Vagina (tissue), 2 donors: Measurements from ENCODE around the gene PRKAG2. TPM values are rescaled to one million over a fixed set of nuclear protein-coding genes. Genes with fewer than 3 reads are reported as not detected.

Source experiments
- DNase-seq, 2 donors: peaks; one replicate each; pipeline ENCODE4 v3.0.0-alpha.2; 2017; ENCODE audit errors: extremely low spot score in 2 of 2
- H3K27ac ChIP-seq: fragments of 200-600 bp; sonication (generic); one replicate; pipeline ENCODE4 v1.5.1; 2019
- H3K27me3 ChIP-seq: fragments of 200-600 bp; sonication (generic); one replicate; pipeline ENCODE4 v1.5.1; 2019
- H3K36me3 ChIP-seq, 2 donors: fragments of 200-600 bp; sonication (generic); one replicate each; pipeline ENCODE4 v1.5.1; 2017 to 2019
- H3K4me1 ChIP-seq: fragments of 200-600 bp; sonication (generic); one replicate; pipeline ENCODE4 v1.5.1; 2019
- H3K4me3 ChIP-seq, 2 donors: fragments of 200-600 bp; sonication (generic); 1 replicate in 1 of 2; 2 replicates in 1 of 2; pipeline ENCODE4 v1.5.1; 2016 to 2019
- H3K9me3 ChIP-seq: fragments of 200-600 bp; sonication (generic); one replicate; pipeline ENCODE4 v1.5.1; 2019
- POLR2A ChIP-seq, 2 donors: fragments of 450-650 bp; IDR thresholded peaks; one replicate each; pipeline ENCODE4 v1.6.1; 2017; ENCODE audit warnings: antibody characterized with exemption in 2 of 2, mild to moderate bottlenecking in 2 of 2, moderate library complexity in 2 of 2
- POLR2AphosphoS5 ChIP-seq, 2 donors: sonication (generic); formaldehyde crosslinking; IDR thresholded peaks; one replicate each; pipeline ENCODE4 v1.9.0; 2017; ENCODE audit warnings: antibody characterized with exemption in 2 of 2, mild to moderate bottlenecking in 2 of 2, low read depth in 1 of 2; ENCODE audit not compliant: insufficient read depth in 1 of 2
- intact Hi-C: fragments of 100-400 bp; cut with DNase I; formaldehyde crosslinking; loops from one replicate; pipeline ENCODE4 v1.15.1; 2023
- total RNA-seq: library from RNA; depleted of rRNA; stranded (reverse); fragments of >200 nt; gene quantifications from one replicate; pipeline ENCODE4 v1.2.3, GENCODE V29; 2016
- TF ChIP-seq, protein P1 (sequence below), 3 experiments: fragments of 450-650 bp in 2 of 3; fragments of 200-600 bp in 1 of 3; sonication (generic) in 1 of 3; IDR thresholded peaks; one replicate each; pipeline ENCODE4 v1.5.1; 2017 to 2019; ENCODE audit warnings: antibody characterized with exemption in 3 of 3, mild to moderate bottlenecking in 2 of 3, moderate library complexity in 2 of 3

The PRKAG2 gene
- total RNA-seq, 1 donor from 2014 or later: 25.0 TPM

DNA sequence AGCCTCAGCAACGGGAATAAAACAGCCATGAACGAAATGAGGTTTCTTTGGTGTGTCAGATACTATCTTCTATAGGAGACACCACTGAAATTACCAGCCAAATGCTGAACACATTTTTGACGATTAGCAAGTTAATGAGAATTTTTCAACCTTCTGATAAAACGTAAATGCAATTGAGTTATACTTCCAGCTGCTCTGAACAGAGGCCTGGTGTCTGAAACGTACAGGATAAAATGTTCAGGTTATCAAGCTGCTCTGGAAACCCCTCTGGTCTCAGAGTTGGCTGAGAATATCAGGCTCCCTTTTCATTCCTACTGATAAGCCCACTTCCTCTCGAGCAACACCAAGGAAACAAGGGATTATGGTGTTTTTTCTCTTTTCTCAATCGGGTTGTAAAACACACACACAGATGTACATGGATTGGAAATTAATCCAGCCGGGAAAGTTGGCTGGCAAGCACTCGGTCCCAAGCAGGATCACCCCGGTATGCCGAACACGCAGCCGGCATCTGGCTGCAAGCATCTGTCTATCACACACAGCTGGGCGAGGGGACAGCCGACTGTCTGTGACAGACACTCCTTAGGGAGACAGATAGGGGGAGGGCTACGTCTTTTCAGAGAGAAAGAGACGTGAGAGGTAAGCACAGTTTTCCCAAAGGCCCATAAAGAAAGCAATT lies 171.8 kb downstream of the PRKAG2 start:
- Histone ChIP-seq H3K27me3 (no peaks in the 10 kb centered on the region), H3K27ac (no peak overlapping the region), H3K9me3 (no peaks in the 10 kb centered on the region), H3K4me1 (peaks cover 18% of the 10 kb centered on the region), H3K36me3 (no peaks in the 10 kb centered on the region), H3K4me3 (no peak overlapping the region)
- no peak for DNase-seq
- TF ChIP-seq POLR2AphosphoS5 (IDR thresholded peaks at IDR 0.05; ENCODE audit: insufficient read depth in 1 of 2, low read depth in 1 of 2): no peak
- TF ChIP-seq, protein P1, sequence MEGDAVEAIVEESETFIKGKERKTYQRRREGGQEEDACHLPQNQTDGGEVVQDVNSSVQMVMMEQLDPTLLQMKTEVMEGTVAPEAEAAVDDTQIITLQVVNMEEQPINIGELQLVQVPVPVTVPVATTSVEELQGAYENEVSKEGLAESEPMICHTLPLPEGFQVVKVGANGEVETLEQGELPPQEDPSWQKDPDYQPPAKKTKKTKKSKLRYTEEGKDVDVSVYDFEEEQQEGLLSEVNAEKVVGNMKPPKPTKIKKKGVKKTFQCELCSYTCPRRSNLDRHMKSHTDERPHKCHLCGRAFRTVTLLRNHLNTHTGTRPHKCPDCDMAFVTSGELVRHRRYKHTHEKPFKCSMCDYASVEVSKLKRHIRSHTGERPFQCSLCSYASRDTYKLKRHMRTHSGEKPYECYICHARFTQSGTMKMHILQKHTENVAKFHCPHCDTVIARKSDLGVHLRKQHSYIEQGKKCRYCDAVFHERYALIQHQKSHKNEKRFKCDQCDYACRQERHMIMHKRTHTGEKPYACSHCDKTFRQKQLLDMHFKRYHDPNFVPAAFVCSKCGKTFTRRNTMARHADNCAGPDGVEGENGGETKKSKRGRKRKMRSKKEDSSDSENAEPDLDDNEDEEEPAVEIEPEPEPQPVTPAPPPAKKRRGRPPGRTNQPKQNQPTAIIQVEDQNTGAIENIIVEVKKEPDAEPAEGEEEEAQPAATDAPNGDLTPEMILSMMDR (IDR thresholded peaks at IDR 0.05): peak in 1 of 3 experiments; percentile 16
- intact Hi-C loops: no loop called here

DNA sequence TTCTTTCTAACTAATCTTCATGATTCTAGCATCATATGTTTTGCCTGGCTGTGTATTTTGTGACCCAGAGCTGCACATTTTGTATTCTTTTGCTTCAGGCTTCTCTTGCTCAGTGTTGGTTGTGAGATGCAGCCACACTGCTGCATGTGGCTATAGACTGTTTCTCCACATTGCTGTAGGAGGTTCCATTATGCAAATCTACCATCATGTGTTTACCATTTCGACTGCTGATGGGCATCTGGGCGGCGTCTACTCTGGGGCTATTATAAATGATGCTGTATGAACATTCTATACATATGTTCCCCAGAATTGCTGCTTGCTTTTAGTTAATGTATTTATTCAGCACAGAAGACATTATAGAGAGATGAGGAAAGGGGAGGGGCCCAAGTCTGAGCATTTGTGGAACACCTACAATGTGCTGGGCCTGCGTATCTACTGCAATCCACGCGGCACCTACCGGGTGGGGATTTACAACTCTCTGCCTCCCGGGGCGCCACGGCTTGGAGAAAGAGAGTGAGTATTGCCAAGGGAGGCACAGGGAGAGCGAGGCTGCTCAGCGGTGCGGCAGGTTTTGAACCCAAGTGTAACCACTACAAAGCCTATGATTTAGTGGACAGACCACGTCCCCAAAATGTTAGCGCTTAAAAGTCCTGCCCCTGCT lies 172.5 kb downstream of the PRKAG2 start:
- H3K27ac ChIP-seq: no peak overlapping the region
- H3K36me3 ChIP-seq: no peaks in the 10 kb centered on the region
- no peaks in the 10 kb centered on the region for H3K27me3 ChIP-seq
- H3K4me1 ChIP-seq: peaks cover 18% of the 10 kb centered on the region
- no peak for DNase-seq
- H3K4me3 ChIP-seq: no peak overlapping the region
- H3K9me3 ChIP-seq: no peaks in the 10 kb centered on the region
- TF ChIP-seq, protein P1 (IDR thresholded peaks at IDR 0.05): no peak
- TF ChIP-seq POLR2A (IDR thresholded peaks at IDR 0.05): no peak
- no peak for TF ChIP-seq POLR2AphosphoS5 (IDR thresholded peaks at IDR 0.05; ENCODE audit: insufficient read depth in 1 of 2, low read depth in 1 of 2)
- intact Hi-C loops: no loop called here

DNA sequence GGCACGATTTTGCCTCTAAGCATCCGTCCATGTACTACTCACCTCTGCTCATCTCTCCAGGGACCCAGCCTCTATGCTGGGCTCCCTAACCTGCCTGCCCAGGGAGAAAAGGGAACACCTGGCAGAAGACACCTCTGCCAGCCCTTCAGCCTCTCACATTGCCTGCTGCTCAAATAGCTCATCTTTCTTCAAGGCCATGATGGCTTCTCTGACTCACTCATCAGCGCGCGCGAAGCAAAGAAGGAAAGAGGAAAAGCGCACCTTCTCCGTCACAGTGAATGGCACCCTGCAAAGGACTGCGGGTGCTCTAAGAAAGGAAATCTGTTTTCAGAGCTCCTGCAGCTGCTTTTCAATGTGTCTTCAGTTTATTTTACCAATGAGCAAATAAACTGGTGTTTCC lies 174.0 kb downstream of the PRKAG2 start:
- Histone ChIP-seq H3K36me3 (no peaks in the 10 kb centered on the region), H3K27ac (no peak overlapping the region), H3K4me3 (no peak overlapping the region), H3K4me1 (peaks cover 29% of the 10 kb centered on the region), H3K9me3 (no peaks in the 10 kb centered on the region), H3K27me3 (no peaks in the 10 kb centered on the region)
- no peak for TF ChIP-seq POLR2AphosphoS5 (IDR thresholded peaks at IDR 0.05; ENCODE audit: insufficient read depth in 1 of 2, low read depth in 1 of 2)
- TF ChIP-seq, protein P1 (IDR thresholded peaks at IDR 0.05): no peak
- TF ChIP-seq POLR2A (IDR thresholded peaks at IDR 0.05): no peak
- intact Hi-C loops: no loop called here
- DNase-seq: no peak

DNA sequence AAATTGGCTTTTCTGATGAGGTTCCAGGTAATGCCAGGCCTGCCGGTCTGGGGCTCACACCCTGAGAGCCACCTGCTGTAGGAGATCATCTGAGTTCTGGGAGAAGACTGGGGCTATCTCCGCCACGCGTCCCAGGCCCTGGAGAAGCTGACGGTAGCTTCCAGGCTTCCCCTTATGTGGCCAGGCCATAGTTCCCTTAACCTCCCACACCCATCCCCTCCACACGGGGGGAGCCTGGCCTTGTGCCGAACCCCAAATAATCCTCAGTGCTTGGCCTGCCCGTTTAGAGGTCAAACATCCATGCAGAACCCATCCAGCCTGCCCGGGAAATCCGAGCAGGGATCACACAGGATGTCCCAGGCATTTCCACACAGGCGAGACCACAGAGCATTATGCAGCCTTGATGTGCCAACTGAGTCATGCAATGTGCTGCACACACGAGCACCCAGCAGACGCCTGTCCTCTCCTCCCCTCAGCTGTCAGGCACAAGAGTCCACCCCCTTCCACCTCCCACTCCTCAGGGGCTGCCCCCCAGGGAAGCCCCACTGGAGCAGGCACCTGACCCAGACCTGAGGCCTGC lies 176.2 kb downstream of the PRKAG2 start:
- no peaks in the 10 kb centered on the region for H3K27me3 ChIP-seq
- peaks cover 36% of the 10 kb centered on the region for H3K4me1 ChIP-seq
- no peak overlapping the region for H3K4me3 ChIP-seq
- H3K9me3 ChIP-seq: no peaks in the 10 kb centered on the region
- intact Hi-C loops: no loop called here
- H3K36me3 ChIP-seq: no peaks in the 10 kb centered on the region
- no peak for DNase-seq
- H3K27ac ChIP-seq: no peak overlapping the region
- TF ChIP-seq, protein P1 (IDR thresholded peaks at IDR 0.05): no peak

DNA sequence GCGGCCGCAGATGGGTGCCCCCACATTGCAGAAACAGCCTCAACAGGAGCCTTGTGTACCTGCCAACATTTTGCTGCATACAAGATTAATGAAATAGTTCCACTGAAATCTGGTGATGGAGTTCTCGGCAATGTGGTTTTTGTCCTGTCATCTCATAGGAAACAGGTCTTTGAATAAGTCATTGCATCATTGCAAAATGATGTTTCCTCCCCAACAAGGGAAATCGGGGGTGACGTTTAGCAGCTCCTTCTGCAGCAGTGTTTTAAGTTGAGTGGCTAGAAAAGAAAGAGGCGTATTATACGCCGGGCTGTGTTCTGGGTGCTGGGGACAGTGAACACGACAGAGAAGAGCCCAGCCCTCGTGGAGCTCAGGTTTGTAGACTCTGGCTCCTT lies 177.0 kb downstream of the PRKAG2 start:
- H3K27me3 ChIP-seq: no peaks in the 10 kb centered on the region
- TF ChIP-seq POLR2A (IDR thresholded peaks at IDR 0.05) (no peak), POLR2AphosphoS5 (IDR thresholded peaks at IDR 0.05; ENCODE audit: insufficient read depth in 1 of 2, low read depth in 1 of 2) (no peak)
- TF ChIP-seq, protein P1 (IDR thresholded peaks at IDR 0.05): no peak
- H3K4me3 ChIP-seq: no peak overlapping the region
- no peak overlapping the region for H3K27ac ChIP-seq
- intact Hi-C loops: no loop called here
- H3K9me3 ChIP-seq: no peaks in the 10 kb centered on the region
- DNase-seq: no peak
- no peaks in the 10 kb centered on the region for H3K36me3 ChIP-seq
- peaks cover 38% of the 10 kb centered on the region for H3K4me1 ChIP-seq
